HepG2 (cell line): ENCODE measurements around the gene TMEM38A. TPM values are rescaled to one million over a fixed set of nuclear protein-coding genes. Genes with fewer than 3 reads are reported as not detected.
A peak's percentile ranks its signal among the peaks of the same experiment; 100 is the strongest.

ENCODE experiments used
- AGO1 ChIP-seq: fragments of 200-400 bp; formaldehyde crosslinking; IDR thresholded peaks from 2 replicates; pipeline ENCODE4 v1.6.1; 2017; ENCODE audit warnings: mild to moderate bottlenecking, low read depth, low read length, moderate library complexity; ENCODE audit not compliant: poor library complexity, severe bottlenecking
- BORCS8-MEF2B ChIP-seq: sonication (generic); formaldehyde crosslinking; IDR thresholded peaks from 2 replicates; pipeline ENCODE4 v1.8.0; 2022; ENCODE audit warnings: mild to moderate bottlenecking, missing genetic modification reagents
- CHD2 ChIP-seq: IDR thresholded peaks from 2 replicates; pipeline ENCODE4 v1.6.1; 2011; ENCODE audit warnings: low read depth, low read length, improper control_type of control experiment
- FOXA3 ChIP-seq: IDR thresholded peaks from 2 replicates; pipeline ENCODE4 v1.6.1; 2016; ENCODE audit warnings: missing genetic modification reagents, missing compliant biosample characterization
- FOXK1 ChIP-seq: sonication (generic); formaldehyde crosslinking; IDR thresholded peaks from 2 replicates; pipeline ENCODE4 v1.4.0; 2020; ENCODE audit warnings: low read depth, missing genetic modification reagents, borderline replicate concordance
- HDAC6 ChIP-seq: fragments of 200-600 bp; sonication (generic); IDR thresholded peaks from 2 replicates; pipeline ENCODE4 v1.7.0; 2017; ENCODE audit warnings: mild to moderate bottlenecking, antibody characterized with exemption, low read length, low read depth
- HMGA1 ChIP-seq: sonication (generic); formaldehyde crosslinking; conservative IDR thresholded peaks from 2 replicates; pipeline ENCODE4 v1.4.0; 2020; ENCODE audit warnings: missing genetic modification reagents
- HOXA3 ChIP-seq: sonication (generic); formaldehyde crosslinking; IDR thresholded peaks from 2 replicates; pipeline ENCODE4 v1.5.0; 2020; ENCODE audit warnings: missing genetic modification reagents
- PHF5A ChIP-seq: IDR thresholded peaks from one replicate; pipeline ENCODE4 v1.6.1; 2018; ENCODE audit warnings: low read depth, missing genetic modification reagents; ENCODE audit not compliant: unreplicated experiment
- PRMT3 ChIP-seq: sonication (generic); formaldehyde crosslinking; IDR thresholded peaks from 2 replicates; pipeline ENCODE4 v1.8.1; 2022; ENCODE audit warnings: low read depth, mild to moderate bottlenecking, moderate library complexity, missing genetic modification reagents, borderline replicate concordance
- RARG ChIP-seq: sonication (generic); formaldehyde crosslinking; IDR thresholded peaks from 2 replicates; pipeline ENCODE4 v1.4.0; 2020; ENCODE audit warnings: low read depth, mild to moderate bottlenecking, missing genetic modification reagents
- RFXANK ChIP-seq: IDR thresholded peaks from 2 replicates; pipeline ENCODE4 v1.6.1; 2016
- RFXAP ChIP-seq: sonication (generic); formaldehyde crosslinking; IDR thresholded peaks from 2 replicates; pipeline ENCODE4 v1.4.0; 2020; ENCODE audit warnings: missing genetic modification reagents, borderline replicate concordance
- SRF ChIP-seq: IDR thresholded peaks from 2 replicates; pipeline ENCODE4 v1.6.1; 2011; ENCODE audit warnings: mild to moderate bottlenecking, low read depth, low read length, moderate library complexity
- TBX2 ChIP-seq: sonication (generic); formaldehyde crosslinking; IDR thresholded peaks from 2 replicates; pipeline ENCODE4 v1.5.0; 2020; ENCODE audit warnings: missing genetic modification reagents, mild to moderate bottlenecking, borderline replicate concordance
- TFDP2 ChIP-seq: sonication (generic); formaldehyde crosslinking; IDR thresholded peaks from 2 replicates; pipeline ENCODE4 v1.4.0; 2020; ENCODE audit warnings: missing genetic modification reagents
- ZFAT ChIP-seq: sonication (generic); formaldehyde crosslinking; conservative IDR thresholded peaks from 2 replicates; pipeline ENCODE4 v1.8.1; 2023; ENCODE audit warnings: missing genetic modification reagents, inconsistent platforms
- ZNF121 ChIP-seq: sonication (generic); formaldehyde crosslinking; IDR thresholded peaks from 2 replicates; pipeline ENCODE4 v1.5.0; 2020; ENCODE audit warnings: mild to moderate bottlenecking, missing genetic modification reagents
- ZNF567 ChIP-seq: sonication (generic); formaldehyde crosslinking; IDR thresholded peaks from 2 replicates; pipeline ENCODE4 v1.8.1; 2023; ENCODE audit warnings: mild to moderate bottlenecking, missing genetic modification reagents, borderline replicate concordance
- ZNF672 ChIP-seq: sonication (generic); formaldehyde crosslinking; IDR thresholded peaks from 2 replicates; pipeline ENCODE4 v1.8.1; 2022; ENCODE audit warnings: missing genetic modification reagents
- ZNF674 ChIP-seq: sonication (generic); formaldehyde crosslinking; IDR thresholded peaks from 2 replicates; pipeline ENCODE4 v1.5.0; 2020; ENCODE audit warnings: low read depth, mild to moderate bottlenecking, missing genetic modification reagents
- ZNF761 ChIP-seq: sonication (generic); formaldehyde crosslinking; conservative IDR thresholded peaks from 2 replicates; pipeline ENCODE4 v1.4.0; 2020; ENCODE audit warnings: mild to moderate bottlenecking, missing genetic modification reagents
- ZNF781 ChIP-seq: sonication (generic); formaldehyde crosslinking; IDR thresholded peaks from 2 replicates; pipeline ENCODE4 v1.5.1; 2020; ENCODE audit warnings: borderline replicate concordance, mild to moderate bottlenecking, missing genetic modification reagents; ENCODE audit errors: not compliant biosample characterization
- polyA plus RNA-seq, 8 experiments: library from polyadenylated mRNA; depleted of rRNA in 3 of 8; stranded (reverse) in 7 of 8; unstranded in 1 of 8; fragments of >200 nt; fragmentation: Illumina TruSeq in 4 of 8; extraction: Trizol in 4 of 8; gene quantifications; 2 replicates each; pipeline versions ENCODE4 v1.2.1 to v1.2.3, GENCODE V29; 2011 to 2016; ENCODE audit warnings: low read depth in 4 of 8, missing spikeins in 1 of 8, mixed read lengths in 1 of 8; ENCODE audit not compliant: insufficient read depth in 1 of 8
- total RNA-seq, 5 experiments: library from RNA; depleted of rRNA; stranded (reverse); fragments of >200 nt; fragmentation: Illumina TruSeq; extraction: Trizol; gene quantifications; 2 replicates each; pipeline ENCODE4 v1.2.3, GENCODE V29; 2016; ENCODE audit warnings: low read depth in 1 of 5
- TF ChIP-seq, protein P1 (sequence below): sonication (generic); formaldehyde crosslinking; conservative IDR thresholded peaks from 2 replicates; pipeline ENCODE4 v1.8.0; 2022; ENCODE audit warnings: missing genetic modification reagents
- TF ChIP-seq, protein P2 (sequence below): sonication (generic); formaldehyde crosslinking; conservative IDR thresholded peaks from 2 replicates; pipeline ENCODE4 v1.4.0; 2020; ENCODE audit warnings: missing genetic modification reagents
- TF ChIP-seq, protein P3 (sequence below): IDR thresholded peaks from 2 replicates; pipeline ENCODE4 v1.6.1; 2016; ENCODE audit warnings: missing genetic modification reagents, missing compliant biosample characterization

The TMEM38A gene
- total and polyA plus RNA-seq, 2 of the 13 experiments (the other 11 are each of a cell fraction or from before 2014, with no cell fraction given), result 4.8 to 6.8 TPM

GRCh38 chr19:16659832-16660708 lies 869 bp upstream of the TMEM38A start, which contains the start of gene SMIM7 (continued):
- peak; percentile 56; the same call in 1 of the 2 replicates for TF ChIP-seq ZNF761 (CRISPR knock-in tag)
- peak; percentile 75 for TF ChIP-seq PHF5A
- peak; percentile 84; the same call in 1 of the 2 replicates for TF ChIP-seq FOXK1
- TF ChIP-seq ZNF672 (CRISPR knock-in tag), result no peak
- TF ChIP-seq, protein P1, sequence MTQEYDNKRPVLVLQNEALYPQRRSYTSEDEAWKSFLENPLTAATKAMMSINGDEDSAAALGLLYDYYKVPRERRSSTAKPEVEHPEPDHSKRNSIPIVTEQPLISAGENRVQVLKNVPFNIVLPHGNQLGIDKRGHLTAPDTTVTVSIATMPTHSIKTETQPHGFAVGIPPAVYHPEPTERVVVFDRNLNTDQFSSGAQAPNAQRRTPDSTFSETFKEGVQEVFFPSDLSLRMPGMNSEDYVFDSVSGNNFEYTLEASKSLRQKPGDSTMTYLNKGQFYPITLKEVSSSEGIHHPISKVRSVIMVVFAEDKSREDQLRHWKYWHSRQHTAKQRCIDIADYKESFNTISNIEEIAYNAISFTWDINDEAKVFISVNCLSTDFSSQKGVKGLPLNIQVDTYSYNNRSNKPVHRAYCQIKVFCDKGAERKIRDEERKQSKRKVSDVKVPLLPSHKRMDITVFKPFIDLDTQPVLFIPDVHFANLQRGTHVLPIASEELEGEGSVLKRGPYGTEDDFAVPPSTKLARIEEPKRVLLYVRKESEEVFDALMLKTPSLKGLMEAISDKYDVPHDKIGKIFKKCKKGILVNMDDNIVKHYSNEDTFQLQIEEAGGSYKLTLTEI (CRISPR knock-in tag), result no peak
- TF ChIP-seq ZNF674 (CRISPR knock-in tag), result no peak
- no peak for TF ChIP-seq AGO1
- no peak for TF ChIP-seq RARG (CRISPR knock-in tag)
- TF ChIP-seq, protein P2, sequence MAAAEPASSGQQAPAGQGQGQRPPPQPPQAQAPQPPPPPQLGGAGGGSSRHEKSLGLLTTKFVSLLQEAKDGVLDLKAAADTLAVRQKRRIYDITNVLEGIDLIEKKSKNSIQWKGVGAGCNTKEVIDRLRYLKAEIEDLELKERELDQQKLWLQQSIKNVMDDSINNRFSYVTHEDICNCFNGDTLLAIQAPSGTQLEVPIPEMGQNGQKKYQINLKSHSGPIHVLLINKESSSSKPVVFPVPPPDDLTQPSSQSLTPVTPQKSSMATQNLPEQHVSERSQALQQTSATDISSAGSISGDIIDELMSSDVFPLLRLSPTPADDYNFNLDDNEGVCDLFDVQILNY (CRISPR knock-in tag), result peak; percentile 36; the same call in 1 of the 2 replicates
- TF ChIP-seq BORCS8-MEF2B (CRISPR knock-in tag), result peak; percentile 43
- peak; percentile 42; the same call in 1 of the 2 replicates for TF ChIP-seq ZNF567
- TF ChIP-seq, protein P3, sequence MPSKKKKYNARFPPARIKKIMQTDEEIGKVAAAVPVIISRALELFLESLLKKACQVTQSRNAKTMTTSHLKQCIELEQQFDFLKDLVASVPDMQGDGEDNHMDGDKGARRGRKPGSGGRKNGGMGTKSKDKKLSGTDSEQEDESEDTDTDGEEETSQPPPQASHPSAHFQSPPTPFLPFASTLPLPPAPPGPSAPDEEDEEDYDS (CRISPR knock-in tag), result peak; percentile 85
- TF ChIP-seq CHD2, result 0 out of 2 replicates have a peak, but pooled peaks have one; percentile 37
- TF ChIP-seq TBX2 (CRISPR knock-in tag), result peak; percentile 69; the same call in 1 of the 2 replicates
- TF ChIP-seq SRF, result no peak
- TF ChIP-seq ZFAT, result no peak
- no peak for TF ChIP-seq ZNF781 (CRISPR knock-in tag)
- no peak for TF ChIP-seq HDAC6
- no peak; the same call in 1 of the 2 replicates for TF ChIP-seq RFXANK (CRISPR knock-in tag)
- peak; percentile 51 for TF ChIP-seq FOXA3
- no peak for TF ChIP-seq ZNF121 (CRISPR knock-in tag)
- TF ChIP-seq HMGA1 (CRISPR knock-in tag), result no peak
- peak; percentile 56; the same call in 1 of the 2 replicates for TF ChIP-seq HOXA3 (CRISPR knock-in tag)
- 0 out of 2 replicates have a peak, but pooled peaks have one; percentile 38 for TF ChIP-seq RFXAP
- no peak for TF ChIP-seq PRMT3
- peak; percentile 84 for TF ChIP-seq TFDP2 (CRISPR knock-in tag)
